HUES48 (cell line): Measurements from ENCODE around the gene FAM47C.
"Not testable (repeated sequence)": the region's sequence is repeated elsewhere in the genome, so short reads cannot be mapped to it uniquely, and the experiment has no call there.

ENCODE experiments used
- H3K27ac ChIP-seq: one replicate; pipeline ENCODE4 v1.7.0; 2013; ENCODE audit warnings: low read depth, low read length, inconsistent platforms
- H3K27me3 ChIP-seq: 2 replicates; pipeline ENCODE4 v1.6.1; 2013; ENCODE audit warnings: mild to moderate bottlenecking, low read length; ENCODE audit not compliant: control insufficient read depth, insufficient read depth
- H3K36me3 ChIP-seq: 2 replicates; pipeline ENCODE4 v1.6.1; 2013; ENCODE audit warnings: low read length; ENCODE audit not compliant: control insufficient read depth, insufficient read depth
- H3K4me1 ChIP-seq: 2 replicates; pipeline ENCODE4 v1.6.1; 2013; ENCODE audit warnings: mild to moderate bottlenecking, low read length; ENCODE audit not compliant: control insufficient read depth, insufficient read depth
- H3K4me3 ChIP-seq: 2 replicates; pipeline ENCODE4 v1.5.1; 2013; ENCODE audit warnings: mild to moderate bottlenecking, low read depth, low read length
- H3K9ac ChIP-seq: 2 replicates; pipeline ENCODE4 v1.6.1; 2013; ENCODE audit warnings: mild to moderate bottlenecking, low read depth, low read length, moderate library complexity
- H3K9me3 ChIP-seq: 2 replicates; pipeline ENCODE4 v1.6.1; 2013; ENCODE audit warnings: low read length; ENCODE audit not compliant: control insufficient read depth, insufficient read depth

The FAM47C gene

DNA sequence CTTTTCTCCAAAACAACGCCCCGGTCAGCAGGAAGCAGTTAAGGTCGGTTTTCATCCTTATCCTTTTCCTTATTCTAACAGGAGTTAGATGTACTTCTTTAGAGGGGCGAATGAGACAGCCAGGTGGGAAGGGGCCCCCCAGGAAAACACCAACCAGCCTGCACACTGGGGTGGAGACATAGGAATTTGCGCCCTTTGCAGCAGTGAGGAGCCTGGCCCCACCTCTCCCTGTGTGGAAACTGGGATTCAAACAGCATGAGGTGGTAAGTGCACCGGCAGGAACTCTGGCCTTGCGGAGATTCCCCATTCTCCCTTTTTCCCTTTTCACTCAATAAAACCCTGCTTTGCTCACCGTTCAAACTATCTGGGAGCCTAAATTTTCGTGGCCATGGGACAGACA is 8.0 kb upstream of the FAM47C start:
- Histone ChIP-seq H3K9me3 (no peaks in the 10 kb centered on the region), H3K36me3 (no peaks in the 10 kb centered on the region), H3K9ac (no peak overlapping the region), H3K4me3 (no peak overlapping the region; the same call in 1 of the 2 replicates), H3K27me3 (no peaks in the 10 kb centered on the region), H3K4me1 (peaks cover 9% of the 10 kb centered on the region), H3K27ac (peak overlapping the region; percentile 6)

DNA sequence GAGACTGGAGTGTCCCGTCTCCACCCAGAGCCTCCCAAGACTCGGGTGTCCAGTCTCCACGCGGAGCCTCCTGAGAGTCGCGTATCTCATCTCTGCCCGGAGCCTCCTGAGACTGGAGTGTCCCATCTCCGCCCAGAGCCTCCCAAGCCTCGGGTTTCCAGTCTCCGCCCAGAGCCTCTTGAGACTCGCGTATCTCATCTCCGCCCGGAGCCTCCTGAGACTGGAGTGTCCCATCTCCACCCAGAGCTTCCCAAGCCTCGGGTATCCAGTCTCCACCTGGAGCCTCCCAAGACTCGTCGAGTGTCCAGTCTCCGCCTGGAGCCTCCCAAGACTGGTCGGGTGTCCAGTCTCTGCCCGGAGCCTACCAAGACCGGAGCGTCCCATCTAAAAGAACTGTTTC is 2.3 kb downstream of the FAM47C start:
- Histone ChIP-seq H3K4me1 (no peaks in the 10 kb centered on the region), H3K36me3 (no peaks in the 10 kb centered on the region)

DNA sequence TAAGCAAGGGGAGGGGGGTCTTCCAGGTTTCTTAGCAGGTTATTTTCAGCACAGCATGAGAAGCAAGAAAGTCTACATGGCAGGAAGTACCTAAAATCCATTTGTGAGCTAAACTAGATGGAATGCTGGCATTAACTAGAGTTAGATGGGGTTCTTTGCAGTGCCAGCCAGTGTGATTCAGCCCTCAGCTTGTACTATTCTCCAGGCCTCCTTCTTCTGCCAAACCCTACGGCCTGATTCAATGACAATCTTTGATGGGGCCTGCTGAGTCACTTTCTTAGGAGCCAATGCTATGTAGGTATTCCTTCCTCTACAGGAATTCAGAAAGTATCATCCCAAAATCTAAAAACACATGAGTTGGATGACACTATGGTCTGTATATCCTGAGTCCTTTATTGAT is 26.1 kb downstream of the FAM47C start:
- H3K36me3 ChIP-seq, H3K4me1 ChIP-seq, H3K27ac ChIP-seq, H3K27me3 ChIP-seq, H3K9me3 ChIP-seq, H3K4me3 ChIP-seq, H3K9ac ChIP-seq: not testable (repeated sequence)

More for the DNA sequence above, 2.3 kb downstream of the FAM47C start:
- Histone ChIP-seq H3K4me3 (no peak overlapping the region), H3K9ac (no peak overlapping the region), H3K9me3 (no peaks in the 10 kb centered on the region), H3K27me3 (no peaks in the 10 kb centered on the region), H3K27ac (no peak overlapping the region)

GRCh38 chrX:37036674-37037220 is 28.6 kb downstream of the FAM47C start:
- H3K27ac ChIP-seq, H3K27me3 ChIP-seq, H3K9ac ChIP-seq, H3K4me1 ChIP-seq, H3K9me3 ChIP-seq, H3K36me3 ChIP-seq, H3K4me3 ChIP-seq: not testable (repeated sequence)

GRCh38 chrX:37038814-37039213 is 30.6 kb downstream of the FAM47C start:
- not testable (repeated sequence) for H3K27ac ChIP-seq, H3K4me1 ChIP-seq, H3K9me3 ChIP-seq, H3K36me3 ChIP-seq, H3K27me3 ChIP-seq, H3K9ac ChIP-seq, H3K4me3 ChIP-seq

DNA sequence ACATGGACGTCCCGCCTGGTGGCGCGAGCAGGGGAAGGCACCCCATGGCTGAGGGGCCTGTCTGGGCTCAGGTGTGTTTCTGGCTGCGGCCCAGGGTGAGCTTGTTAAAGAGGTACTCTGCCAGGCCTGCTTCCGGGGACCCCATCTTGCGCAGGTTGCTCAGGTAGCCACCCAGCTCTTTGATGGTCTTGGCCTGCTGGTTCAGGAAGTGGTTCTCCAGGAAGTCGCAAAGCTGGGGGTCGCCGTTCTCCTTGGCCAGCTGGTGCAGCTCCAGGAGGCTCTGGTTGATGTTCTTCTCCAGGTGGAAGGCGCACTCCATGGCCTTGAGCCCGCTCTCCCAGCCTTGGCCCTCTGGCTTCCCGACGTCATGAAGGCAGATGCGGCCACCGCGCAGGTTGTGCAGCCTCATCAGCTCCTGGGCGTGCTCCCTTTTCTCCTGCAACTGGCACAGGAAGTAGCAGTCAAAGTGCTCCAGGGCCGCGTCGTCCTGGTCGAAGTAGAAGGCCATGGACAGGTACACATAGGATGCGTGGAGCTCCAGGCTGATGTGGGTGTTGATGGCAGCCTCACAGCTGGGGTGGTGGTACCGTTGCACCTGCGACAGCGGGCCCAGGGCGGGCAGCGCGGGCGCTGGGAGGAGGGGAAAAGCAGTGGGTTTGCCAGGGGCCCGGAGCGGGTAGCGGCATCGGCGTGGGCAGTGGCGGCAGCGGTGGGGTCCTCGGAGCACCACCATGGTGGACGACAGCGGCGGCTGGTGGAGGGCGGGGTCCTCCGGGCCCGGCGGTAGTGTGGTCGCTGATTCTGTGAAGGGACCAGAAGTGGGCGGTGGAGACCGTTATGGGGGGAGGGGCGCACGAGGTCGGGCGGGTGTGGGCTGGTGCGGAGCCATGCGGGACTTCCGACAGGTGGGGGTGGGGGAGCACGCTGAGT is 35.1 kb downstream of the FAM47C start:
- not testable (repeated sequence) for H3K27ac ChIP-seq, H3K9me3 ChIP-seq, H3K4me1 ChIP-seq, H3K9ac ChIP-seq, H3K36me3 ChIP-seq, H3K27me3 ChIP-seq, H3K4me3 ChIP-seq

DNA sequence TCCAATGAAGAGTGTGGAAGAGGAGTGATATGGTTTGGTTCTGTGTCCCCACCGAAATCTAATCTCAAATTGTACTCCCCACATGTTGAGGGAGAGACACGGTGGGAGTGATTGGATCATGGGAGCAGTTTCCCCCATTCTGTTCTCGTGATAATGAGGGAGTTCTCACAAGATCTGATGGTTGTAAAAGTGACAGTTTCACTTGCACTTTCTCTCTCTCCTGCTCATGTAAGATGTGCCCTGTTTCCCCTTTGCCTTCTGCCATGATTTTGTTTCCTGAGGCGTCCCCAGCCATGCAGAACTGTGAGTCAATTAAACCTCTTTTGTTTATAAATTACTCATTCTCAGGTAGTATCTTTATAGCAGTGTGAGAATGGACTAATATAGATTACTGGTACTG is 39.6 kb downstream of the FAM47C start:
- Histone ChIP-seq H3K27me3 (no peaks in the 10 kb centered on the region), H3K9me3 (peaks cover 3% of the 10 kb centered on the region; the same call in 1 of the 2 replicates), H3K36me3 (no peaks in the 10 kb centered on the region), H3K27ac (no peak overlapping the region), H3K4me1 (no peaks in the 10 kb centered on the region), H3K9ac (no peak overlapping the region), H3K4me3 (no peak overlapping the region)

- H3K27ac ChIP-seq, H3K4me1 ChIP-seq, H3K4me3 ChIP-seq, H3K27me3 ChIP-seq, H3K9ac ChIP-seq, H3K9me3 ChIP-seq, H3K36me3 ChIP-seq: not testable (repeated sequence)
Measured at GRCh38 chrX:37057572-37057971, 49.4 kb downstream of the FAM47C start.

DNA sequence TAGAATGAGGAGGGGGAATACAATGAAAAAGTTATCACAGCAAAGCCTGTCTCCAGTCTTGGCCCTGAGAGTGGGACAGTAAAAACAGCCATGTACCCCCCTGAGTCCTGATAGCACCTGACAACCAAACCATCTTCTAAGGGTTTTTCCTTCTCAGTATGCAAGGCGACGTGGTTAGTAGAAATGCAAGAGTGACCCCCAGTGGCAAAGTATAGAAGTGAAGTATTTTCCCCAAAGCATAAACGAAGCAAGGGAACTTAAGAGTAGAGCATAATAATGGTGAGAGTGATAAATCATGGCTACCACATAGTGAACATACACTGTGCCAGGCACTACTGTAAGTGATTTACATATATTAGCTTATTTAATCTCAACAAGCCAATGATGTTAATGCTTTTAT is 52.8 kb downstream of the FAM47C start:
- H3K9me3 ChIP-seq, result no peaks in the 10 kb centered on the region
- no peaks in the 10 kb centered on the region for H3K4me1 ChIP-seq
- no peaks in the 10 kb centered on the region for H3K27me3 ChIP-seq
- no peak overlapping the region for H3K4me3 ChIP-seq
- no peak overlapping the region for H3K27ac ChIP-seq
- no peaks in the 10 kb centered on the region for H3K36me3 ChIP-seq
- H3K9ac ChIP-seq, result no peak overlapping the region
